ENCODE measurements around the gene ADAMTS2. TPM values are rescaled to one million over a fixed set of nuclear protein-coding genes. Genes with fewer than 3 reads are reported as not detected.

Gene ADAMTS2
- total and polyA plus RNA-seq, 2 experiments from 2014 or later: 1.6 to 8.1 TPM

GRCh38 chr5:179301796-179302195 is 43.5 kb downstream of the ADAMTS2 start:
- H3K27me3 Mint-ChIP-seq (ENCODE audit: insufficient read depth, low read depth, poor library complexity): peaks cover 5% of the 10 kb centered on the region
- H3K36me3 Mint-ChIP-seq (ENCODE audit: low read depth): peaks cover 3% of the 10 kb centered on the region; the same call in 1 of the 3 replicates
- Histone ChIP-seq H3K27ac (ENCODE audit: low read depth) (no peak overlapping the region), H2AFZ (no peak overlapping the region), H3K79me2 (replicated peaks; ENCODE audit: insufficient read depth) (0 out of 2 replicates have a peak, but pooled peaks cover 8% of the 10 kb centered on the region), H3K4me1 (ENCODE audit: insufficient read depth) (no peaks in the 10 kb centered on the region), H3K36me3 (ENCODE audit: insufficient read depth) (no peaks in the 10 kb centered on the region), H4K20me1 (replicated peaks; ENCODE audit: insufficient read depth) (no peaks in the 10 kb centered on the region), H3K9me2 (ENCODE audit: insufficient read depth) (no peaks in the 10 kb centered on the region), H3K4me2 (no peak overlapping the region), H3F3A (replicated peaks; ENCODE audit: low read depth) (no peaks in the 10 kb centered on the region), H3K4me3 (no peak overlapping the region), H3K27me3 (ENCODE audit: insufficient read depth) (no peaks in the 10 kb centered on the region)
- no peak overlapping the region for H3K27ac Mint-ChIP-seq
- peaks cover 31% of the 10 kb centered on the region for H3K9me3 Mint-ChIP-seq
- H3K4me1 Mint-ChIP-seq: peaks cover 4% of the 10 kb centered on the region; the same call in 2 of the 3 replicates
- TF ChIP-seq POLR2AphosphoS5 (IDR thresholded peaks at IDR 0.05; ENCODE audit: low read depth) (no peak), EZH2phosphoT487 (IDR thresholded peaks at IDR 0.05; ENCODE audit: unreplicated experiment) (no peak), ETS1 (IDR thresholded peaks at IDR 0.05) (no peak), EZH2 (IDR thresholded peaks at IDR 0.05; ENCODE audit: low read depth, unreplicated experiment) (no peak), STAT1 (IDR thresholded peaks at IDR 0.05; ENCODE audit: unreplicated experiment) (no peak), ZNF462 (CRISPR knock-in tag; IDR thresholded peaks at IDR 0.05) (no peak), REST (IDR thresholded peaks at IDR 0.05; ENCODE audit: unreplicated experiment) (no peak), JUNB (IDR thresholded peaks at IDR 0.05; ENCODE audit: unreplicated experiment) (no peak), ZNF331 (CRISPR knock-in tag; IDR thresholded peaks at IDR 0.05; ENCODE audit: low read depth) (no peak), NANOG (IDR thresholded peaks at IDR 0.05; ENCODE audit: borderline replicate concordance) (no peak), CTCF (conservative IDR thresholded peaks at IDR 0.05; ENCODE audit: low read depth in 2 of 2) (no peak)
- ATAC-seq: peak; percentile 24; the same call in 1 of the 3 replicates
- H3K4me3 Mint-ChIP-seq: no peak overlapping the region
- no peak for DNase-seq (ENCODE audit: low spot score)

Measured in GM23338 (cell line).